Measurements from ENCODE around the gene CNOT6.

DNA sequence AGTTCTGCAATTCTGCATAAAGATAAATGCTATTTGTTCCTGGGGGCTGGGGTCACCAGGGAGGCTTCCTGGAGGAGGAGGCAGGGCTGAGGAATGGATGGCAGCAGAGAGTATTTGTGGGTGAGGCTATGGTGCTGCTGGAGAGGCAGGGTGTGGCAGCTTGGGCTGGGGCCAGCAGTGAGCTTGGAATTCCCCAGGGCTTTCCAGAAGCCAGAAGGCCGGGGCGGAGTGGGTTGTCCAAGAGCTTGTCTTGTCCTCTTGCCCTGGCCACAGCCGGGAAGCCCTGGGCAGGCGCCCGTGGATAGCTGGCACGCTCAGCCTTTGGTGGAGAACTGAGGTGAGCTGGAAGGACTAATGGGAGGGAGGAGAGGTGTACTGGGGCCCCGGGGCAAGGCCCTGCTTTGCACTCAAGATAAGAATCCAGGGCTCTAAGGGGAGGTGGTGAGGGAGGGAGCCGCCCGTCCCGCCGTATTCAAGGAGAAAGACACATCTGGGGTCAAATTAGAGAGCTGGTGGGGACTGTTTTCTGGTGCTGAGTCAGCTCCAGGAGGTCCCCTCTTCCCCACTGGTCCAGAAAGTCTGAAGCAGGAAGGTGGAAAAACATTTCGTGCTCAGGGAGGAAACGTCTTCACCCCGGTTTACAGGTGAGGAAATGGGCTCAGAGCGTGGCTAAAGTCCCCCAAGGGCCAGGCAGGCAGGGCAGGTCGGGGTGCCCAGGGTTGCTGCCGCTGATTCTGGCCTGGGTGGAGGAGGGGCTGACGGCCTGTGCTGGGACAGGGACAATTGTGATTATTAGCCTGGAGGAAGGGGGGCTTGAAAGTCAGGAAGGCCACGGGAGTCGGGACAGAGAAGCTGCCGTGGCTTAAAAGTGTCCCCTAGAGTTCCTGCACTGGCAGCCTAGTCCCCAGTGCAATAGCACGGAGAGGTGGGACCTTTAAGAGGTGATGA, 26.9 kb upstream of the CNOT6 start:
- TF ChIP-seq, protein P1, sequence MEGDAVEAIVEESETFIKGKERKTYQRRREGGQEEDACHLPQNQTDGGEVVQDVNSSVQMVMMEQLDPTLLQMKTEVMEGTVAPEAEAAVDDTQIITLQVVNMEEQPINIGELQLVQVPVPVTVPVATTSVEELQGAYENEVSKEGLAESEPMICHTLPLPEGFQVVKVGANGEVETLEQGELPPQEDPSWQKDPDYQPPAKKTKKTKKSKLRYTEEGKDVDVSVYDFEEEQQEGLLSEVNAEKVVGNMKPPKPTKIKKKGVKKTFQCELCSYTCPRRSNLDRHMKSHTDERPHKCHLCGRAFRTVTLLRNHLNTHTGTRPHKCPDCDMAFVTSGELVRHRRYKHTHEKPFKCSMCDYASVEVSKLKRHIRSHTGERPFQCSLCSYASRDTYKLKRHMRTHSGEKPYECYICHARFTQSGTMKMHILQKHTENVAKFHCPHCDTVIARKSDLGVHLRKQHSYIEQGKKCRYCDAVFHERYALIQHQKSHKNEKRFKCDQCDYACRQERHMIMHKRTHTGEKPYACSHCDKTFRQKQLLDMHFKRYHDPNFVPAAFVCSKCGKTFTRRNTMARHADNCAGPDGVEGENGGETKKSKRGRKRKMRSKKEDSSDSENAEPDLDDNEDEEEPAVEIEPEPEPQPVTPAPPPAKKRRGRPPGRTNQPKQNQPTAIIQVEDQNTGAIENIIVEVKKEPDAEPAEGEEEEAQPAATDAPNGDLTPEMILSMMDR (IDR thresholded peaks at IDR 0.05; ENCODE audit: low read depth, low read length, missing input control): no peak
- no peak for TF ChIP-seq TAF1 (conservative IDR thresholded peaks at IDR 0.05)
- TF ChIP-seq GABPA (IDR thresholded peaks at IDR 0.05 in 1 of 2, conservative IDR thresholded peaks at IDR 0.05 in 1 of 2): no peak
- TF ChIP-seq YY1 (IDR thresholded peaks at IDR 0.05): no peak
- TF ChIP-seq HNF4A (conservative IDR thresholded peaks at IDR 0.05): no peak
- TF ChIP-seq, protein P2, sequence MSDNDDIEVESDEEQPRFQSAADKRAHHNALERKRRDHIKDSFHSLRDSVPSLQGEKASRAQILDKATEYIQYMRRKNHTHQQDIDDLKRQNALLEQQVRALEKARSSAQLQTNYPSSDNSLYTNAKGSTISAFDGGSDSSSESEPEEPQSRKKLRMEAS (IDR thresholded peaks at IDR 0.05): no peak
- TF ChIP-seq SP1 (IDR thresholded peaks at IDR 0.05): no peak
- TF ChIP-seq, protein P3, sequence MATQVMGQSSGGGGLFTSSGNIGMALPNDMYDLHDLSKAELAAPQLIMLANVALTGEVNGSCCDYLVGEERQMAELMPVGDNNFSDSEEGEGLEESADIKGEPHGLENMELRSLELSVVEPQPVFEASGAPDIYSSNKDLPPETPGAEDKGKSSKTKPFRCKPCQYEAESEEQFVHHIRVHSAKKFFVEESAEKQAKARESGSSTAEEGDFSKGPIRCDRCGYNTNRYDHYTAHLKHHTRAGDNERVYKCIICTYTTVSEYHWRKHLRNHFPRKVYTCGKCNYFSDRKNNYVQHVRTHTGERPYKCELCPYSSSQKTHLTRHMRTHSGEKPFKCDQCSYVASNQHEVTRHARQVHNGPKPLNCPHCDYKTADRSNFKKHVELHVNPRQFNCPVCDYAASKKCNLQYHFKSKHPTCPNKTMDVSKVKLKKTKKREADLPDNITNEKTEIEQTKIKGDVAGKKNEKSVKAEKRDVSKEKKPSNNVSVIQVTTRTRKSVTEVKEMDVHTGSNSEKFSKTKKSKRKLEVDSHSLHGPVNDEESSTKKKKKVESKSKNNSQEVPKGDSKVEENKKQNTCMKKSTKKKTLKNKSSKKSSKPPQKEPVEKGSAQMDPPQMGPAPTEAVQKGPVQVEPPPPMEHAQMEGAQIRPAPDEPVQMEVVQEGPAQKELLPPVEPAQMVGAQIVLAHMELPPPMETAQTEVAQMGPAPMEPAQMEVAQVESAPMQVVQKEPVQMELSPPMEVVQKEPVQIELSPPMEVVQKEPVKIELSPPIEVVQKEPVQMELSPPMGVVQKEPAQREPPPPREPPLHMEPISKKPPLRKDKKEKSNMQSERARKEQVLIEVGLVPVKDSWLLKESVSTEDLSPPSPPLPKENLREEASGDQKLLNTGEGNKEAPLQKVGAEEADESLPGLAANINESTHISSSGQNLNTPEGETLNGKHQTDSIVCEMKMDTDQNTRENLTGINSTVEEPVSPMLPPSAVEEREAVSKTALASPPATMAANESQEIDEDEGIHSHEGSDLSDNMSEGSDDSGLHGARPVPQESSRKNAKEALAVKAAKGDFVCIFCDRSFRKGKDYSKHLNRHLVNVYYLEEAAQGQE (IDR thresholded peaks at IDR 0.05): no peak
- TF ChIP-seq EGR1 (IDR thresholded peaks at IDR 0.05; ENCODE audit: low read depth in 2 of 2): no peak
- no peak for TF ChIP-seq RXRA (IDR thresholded peaks at IDR 0.05)
